ENCODE measurements around the gene LDB2.

LDB2 gene

DNA sequence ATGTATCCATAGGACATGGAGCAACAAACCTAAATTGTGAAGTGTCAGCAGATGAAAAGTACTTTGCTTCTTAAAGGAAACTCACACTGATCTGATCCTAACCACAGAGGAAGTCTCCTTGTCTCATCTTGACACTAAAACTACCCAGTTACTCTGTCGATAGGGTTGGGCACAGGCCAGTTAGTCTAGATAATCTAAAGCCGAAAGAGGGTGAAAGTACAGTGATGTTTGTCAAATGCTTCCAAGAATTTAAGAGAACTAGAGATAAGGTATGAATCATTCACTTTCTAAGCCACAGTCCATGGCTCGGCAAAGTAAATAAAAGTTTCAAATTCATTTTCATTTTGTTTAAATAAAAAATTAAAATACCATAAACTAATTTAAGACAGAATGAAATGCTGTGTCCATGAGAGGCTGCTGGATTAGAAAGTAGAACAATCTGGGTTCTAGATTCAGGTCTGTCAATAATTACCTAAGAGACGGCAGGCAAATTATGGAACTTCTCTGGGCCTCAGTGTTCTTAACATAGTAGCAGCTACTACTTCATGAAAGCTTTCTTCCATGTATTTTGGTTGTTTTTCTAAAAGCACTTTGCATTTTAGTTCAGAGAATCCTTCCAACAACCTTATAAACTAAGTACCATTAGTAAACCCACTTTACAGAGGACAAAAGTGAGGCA lies 176.7 kb downstream of the LDB2 start:
- no peak for DNase-seq (ENCODE audit: low read depth in 2 of 2)

DNA sequence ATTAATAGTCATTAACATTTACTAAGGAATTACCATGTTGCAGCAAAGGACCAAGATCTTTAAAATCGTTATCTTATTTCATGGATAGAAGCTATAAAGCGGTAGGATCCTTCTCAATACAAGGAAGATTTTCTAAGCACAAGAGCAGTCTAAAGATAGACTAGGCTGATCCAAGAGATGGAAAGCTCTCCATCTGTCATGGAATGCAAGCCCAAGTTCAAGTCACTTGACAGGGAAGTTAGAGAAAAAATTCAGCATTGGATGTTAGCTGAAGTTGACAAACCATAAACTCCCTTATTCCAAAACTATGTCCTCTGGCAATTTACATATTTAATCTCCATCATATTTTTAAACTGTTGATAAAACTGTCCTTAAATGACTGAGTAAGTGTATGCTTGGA lies 177.7 kb downstream of the LDB2 start:
- DNase-seq (ENCODE audit: low read depth in 2 of 2): no peak

DNA sequence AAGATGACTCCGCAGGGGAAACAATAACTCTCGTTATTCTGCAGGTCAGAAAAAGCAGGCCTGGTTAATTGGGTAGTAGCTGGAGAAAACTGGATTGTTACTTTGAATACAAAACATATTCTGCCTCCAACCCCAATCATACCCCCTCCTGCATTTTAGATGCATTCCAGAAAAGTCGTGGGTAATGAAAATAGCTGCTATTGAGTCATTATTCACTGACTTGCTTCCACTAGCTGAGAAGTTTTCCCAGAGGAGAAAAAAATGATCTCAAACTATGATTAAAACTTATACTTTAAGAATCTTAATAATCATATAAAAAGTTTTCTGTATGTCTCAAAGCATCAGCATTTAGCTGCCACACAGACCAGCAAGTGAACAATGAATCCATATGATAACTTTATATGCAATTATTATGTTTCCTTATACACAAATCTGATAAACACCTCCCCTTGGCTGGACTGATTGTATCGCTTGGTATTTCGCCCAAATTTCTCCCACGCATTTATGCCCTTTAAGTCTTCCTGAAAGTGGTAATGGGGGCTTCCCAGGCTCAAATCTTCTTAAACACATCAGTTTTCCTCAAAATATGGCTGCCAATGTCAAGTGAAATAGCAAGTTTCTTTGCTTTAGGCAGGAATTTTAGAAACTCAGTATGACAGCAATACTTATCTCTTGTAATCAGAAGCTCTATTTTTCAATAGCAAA lies 181.0 kb downstream of the LDB2 start:
- DNase-seq (ENCODE audit: low read depth in 2 of 2): no peak

DNA sequence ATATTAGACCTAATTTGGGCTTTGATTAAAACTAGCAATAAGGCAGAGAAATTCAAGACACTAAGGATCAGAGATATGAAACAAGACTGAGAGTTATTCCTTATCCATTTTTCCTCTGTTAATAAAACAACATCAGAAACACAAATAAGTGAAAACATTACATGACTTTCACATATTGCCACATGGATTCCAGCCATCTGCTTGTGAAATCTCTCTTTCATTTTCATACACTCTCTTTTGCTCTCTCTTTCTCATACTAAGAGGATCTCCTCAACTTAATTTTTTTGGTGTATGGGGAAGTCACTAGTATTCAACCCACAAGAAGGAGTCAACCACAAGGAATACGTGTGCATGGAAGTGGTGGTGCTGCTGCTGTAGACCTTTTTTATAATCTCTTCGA lies 183.0 kb downstream of the LDB2 start:
- DNase-seq (ENCODE audit: low read depth in 2 of 2): no peak

DNA sequence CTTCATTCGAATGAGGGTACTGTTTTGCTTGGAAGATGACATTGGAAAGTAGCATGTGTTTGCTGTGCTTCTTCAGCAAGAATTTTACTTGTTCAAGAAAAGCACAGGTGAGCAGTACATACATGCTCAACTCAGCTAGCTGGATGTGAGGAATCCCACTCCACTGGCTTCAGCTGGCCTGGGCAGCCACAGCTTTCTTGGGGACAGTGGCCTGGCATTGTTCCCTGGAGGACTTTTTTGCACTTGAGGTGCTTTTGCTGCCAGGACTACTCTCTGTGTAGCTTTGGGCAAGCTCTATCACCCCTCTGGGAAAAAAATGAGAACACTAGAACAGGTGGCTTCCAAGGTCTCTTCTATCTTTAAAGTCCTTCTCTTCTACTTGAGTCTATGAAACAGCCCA lies 184.3 kb downstream of the LDB2 start:
- DNase-seq (ENCODE audit: low read depth in 2 of 2): no peak

DNA sequence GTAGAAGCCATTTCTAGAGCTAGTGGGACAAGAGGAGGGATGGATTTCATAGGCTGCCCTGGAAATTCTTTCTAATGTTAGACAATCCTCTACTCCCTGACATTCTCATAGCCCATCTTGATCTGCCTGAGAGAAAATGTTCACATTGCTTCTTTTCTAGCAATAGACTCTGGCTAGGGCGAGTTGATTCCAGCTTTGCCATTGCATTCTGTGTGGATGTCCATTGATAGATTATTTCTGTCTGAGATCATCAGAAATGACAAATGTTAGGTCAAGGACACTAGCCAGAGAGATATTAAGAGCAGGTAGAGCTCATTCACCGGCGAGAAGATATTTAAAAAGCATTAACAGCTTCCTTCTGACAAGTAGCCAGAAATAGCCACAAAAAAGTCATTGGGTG lies 184.7 kb downstream of the LDB2 start:
- DNase-seq (ENCODE audit: low read depth in 2 of 2): no peak

DNA sequence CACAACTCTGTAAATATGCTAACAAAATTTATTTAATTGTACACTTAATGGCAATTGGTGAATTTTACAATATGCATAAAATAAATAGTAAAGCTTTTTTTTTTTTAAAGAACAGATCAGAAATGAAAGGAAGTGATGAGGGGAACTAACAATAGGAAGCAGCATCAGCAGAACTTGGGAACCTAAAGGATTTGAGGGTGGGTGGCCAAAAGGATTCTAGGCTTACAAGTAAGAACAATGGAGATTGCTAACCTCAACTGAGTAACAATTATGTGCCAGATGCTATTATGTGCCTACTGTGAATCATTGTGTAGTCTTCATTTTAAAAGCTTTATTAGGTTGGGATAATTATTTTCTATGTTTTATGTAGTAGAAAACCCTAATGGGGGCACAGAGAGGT lies 185.2 kb downstream of the LDB2 start:
- no peak for DNase-seq (ENCODE audit: low read depth in 2 of 2)

DNA sequence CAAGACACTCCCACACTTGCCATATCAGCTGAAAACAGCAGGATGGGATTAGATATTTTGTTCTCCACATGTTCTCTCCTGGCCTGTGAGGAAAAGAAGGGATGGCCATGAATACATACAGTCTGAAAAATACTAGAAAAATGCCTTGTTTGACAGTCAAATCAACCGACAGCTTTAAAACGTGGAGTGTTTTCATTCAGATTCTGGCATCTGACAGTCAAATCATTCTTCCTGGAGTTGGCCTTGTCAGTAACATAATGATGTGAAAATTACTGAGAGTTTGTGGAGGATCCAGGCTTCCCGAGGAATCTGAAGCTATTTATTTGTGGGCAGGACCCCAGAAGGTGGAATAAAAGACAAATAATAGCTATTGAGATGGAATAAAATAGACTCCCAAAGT lies 188.2 kb downstream of the LDB2 start:
- no peak for DNase-seq (ENCODE audit: low read depth in 2 of 2)

DNA sequence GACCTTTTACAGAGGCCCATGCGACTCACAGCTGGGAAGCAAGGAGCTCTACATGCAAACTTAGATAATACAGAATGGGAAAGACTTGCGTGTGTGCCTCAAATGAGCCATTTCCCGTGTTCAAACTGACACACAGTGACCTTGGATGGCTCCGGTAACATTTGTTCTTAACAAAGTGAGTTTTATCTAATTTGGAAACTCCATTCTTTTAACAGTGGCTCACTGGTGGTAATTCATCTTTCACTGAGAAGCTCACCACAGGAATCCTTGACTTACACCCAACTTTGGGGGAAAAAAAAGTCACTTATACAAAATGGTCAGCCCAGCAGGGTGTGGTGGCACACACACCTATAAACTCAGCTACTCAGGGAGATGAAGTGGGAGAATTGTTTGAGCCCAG lies 190.6 kb downstream of the LDB2 start:
- DNase-seq (ENCODE audit: low read depth in 2 of 2): no peak

DNA sequence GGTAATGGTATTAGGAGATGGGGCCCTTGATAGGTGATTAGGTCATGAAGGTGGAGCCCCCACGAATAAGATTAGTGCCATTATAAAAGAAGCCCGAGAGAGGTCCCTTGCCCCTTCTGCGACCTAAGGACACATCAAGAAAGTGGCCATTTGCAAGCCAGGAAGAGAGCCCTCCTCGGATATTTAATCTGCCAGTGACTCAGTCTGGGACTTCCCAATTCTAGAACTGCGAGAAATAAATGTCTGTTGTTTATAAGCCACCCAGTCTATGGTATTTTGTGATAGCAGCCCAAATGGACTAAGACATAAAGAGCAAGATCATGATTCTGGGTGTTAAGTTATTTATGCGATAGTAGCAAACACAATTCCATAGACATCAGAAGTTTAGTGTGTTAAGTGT lies 192.2 kb downstream of the LDB2 start:
- no peak for DNase-seq (ENCODE audit: low read depth in 2 of 2)

DNA sequence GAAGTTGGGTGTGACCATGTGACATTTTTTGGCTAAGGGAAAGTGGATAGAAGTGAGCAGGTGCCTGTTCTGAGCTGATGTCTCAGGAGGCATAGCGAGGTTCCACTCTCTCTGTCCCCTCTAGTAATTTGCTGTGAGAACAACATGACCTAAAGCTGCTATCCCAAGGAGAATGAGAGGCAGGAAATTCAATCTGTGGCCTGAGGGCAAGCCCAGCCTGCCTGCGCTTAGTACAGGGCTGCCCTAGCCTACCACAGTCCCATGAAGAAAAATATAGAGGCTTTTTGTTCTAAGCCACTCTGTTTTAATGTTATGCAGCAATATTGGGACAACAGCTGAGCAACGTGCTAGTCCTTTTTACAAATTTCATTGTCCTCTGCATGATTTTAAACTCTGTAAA lies 193.1 kb downstream of the LDB2 start:
- DNase-seq (ENCODE audit: low read depth in 2 of 2): no peak

DNA sequence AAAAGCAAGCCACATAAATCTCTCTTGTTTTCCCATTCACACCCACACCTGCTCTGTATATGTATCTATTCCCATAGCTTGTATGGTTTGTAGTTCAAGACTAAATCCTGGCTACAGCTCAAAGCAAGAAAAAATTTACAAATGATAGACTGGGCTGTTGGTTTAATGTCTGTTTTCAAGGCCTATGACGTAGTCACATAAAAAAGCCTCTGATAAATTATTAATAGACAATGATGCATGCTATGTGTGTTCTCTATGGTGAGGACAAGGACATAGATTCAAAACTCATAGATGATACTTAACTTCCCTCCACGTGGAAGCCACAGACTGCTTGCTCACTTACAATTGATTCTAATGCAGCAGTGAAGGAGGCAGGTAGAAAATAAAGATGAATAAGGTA lies 194.0 kb downstream of the LDB2 start:
- no peak for DNase-seq (ENCODE audit: low read depth in 2 of 2)

DNA sequence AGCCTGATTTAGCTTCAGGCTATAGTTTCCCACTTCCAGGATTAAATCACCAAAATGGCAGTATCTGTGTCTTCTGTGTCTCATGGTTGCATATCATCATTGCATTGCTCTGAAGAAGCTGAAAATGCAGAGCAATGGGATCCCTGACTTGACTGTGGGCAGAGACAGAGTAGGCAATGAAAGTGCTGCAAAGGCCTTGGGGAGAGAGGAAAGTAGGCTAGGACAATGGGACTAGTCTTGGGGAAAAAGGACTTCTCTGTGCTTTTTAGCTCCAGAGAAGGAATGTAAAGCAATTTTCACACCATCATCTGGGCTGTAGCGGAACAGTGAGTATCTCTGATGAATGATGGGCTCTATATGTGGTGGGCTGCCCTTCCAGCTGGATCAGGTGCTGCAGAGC lies 202.5 kb downstream of the LDB2 start:
- DNase-seq (ENCODE audit: low read depth in 2 of 2): no peak

DNA sequence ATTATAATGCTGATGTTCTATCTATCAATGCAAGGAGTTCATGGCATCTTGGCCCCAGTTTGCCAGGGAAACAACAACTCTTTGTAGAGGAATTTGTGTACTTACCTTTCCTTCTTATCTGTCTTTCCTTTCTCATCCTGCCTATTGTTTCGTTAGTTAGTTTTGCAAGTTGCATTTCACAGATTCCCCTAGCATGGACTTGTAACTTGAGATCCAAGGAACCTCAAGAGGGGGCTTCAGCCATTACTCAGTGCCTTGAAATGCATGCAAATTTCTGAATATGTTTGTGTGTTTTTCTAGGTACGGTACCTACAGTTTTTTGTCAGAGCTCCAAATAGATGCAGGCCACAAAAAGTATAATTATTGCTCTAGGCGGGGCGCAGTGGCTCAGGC lies 203.6 kb downstream of the LDB2 start:
- DNase-seq (ENCODE audit: low read depth in 2 of 2): no peak

DNA sequence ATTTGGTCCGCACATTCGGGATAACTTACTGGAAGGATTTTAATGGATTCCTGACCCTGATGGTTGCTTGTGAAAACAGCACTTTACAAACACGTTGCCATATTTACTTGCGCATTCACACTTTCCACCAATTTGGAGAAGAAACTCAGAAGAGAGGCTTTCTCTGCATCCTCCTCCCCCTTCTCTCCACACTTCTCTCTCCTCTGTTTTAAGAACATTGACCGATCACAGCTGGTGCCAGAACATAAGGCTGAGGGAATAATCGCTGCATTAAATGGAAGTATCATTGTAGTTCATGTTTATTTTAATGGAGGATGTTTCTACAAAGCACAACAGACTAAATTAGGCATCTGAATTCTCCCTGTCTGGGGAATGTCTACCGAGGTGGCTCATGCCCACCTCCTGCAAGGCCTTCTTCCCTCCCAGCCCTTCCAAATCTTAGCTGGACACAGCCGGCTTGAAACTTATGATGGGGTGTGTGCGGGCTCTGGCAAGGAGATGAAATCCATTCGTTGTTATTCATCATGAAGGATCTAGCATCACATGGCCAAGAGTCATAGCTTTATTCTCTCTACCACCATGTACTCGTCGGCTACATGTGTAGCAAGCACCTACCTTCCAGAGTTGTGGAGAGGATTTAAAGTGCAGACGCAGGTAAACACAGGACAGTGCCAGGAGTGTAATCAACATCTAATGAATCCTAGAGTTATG lies 204.1 kb downstream of the LDB2 start:
- DNase-seq (ENCODE audit: low read depth in 2 of 2): no peak

DNA sequence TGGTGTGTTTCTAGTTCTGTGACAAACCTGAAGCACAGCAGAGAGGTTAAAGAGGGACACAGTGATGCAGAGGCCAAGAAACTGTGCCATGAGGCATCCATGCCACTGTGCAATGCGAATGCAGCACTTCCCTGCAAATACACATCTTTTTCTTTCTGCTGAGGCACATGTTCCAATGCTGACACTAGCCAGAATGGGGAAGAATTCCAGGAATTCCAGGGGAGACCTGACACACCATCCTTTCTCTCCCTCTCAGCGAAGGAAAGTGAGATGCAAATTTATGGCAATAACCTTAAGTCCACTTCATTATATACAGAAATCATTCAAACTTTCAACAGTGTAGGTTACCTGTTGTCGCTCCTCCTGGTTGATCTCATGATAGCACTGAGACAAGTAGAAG lies 204.8 kb downstream of the LDB2 start:
- no peak for DNase-seq (ENCODE audit: low read depth in 2 of 2)

DNA sequence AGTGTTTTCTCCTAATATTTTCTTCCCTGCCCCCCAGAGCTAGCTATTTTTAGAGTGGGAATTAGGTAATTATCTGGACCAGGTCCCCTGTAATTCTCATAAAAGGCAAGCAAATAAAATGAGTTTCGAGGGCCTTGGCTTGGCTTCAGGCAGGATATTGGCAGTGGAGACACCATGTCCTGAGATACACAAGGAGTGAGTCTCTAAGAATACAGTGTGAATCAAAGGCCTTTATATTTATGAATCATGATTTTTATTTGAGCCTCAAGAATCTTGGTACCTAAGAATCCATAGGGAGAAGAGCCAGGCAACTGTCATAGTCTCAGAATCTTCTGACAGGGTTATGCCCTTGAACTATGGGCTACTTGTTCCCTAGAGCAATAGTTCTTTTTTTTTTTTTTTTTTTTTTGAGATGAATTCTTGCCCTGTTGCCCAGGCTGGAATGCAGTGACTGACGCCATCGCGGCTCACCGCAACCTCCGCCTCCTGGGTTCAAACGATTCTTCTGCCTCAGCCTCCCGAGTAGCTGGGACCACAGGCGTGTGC lies 205.4 kb downstream of the LDB2 start:
- DNase-seq (ENCODE audit: low read depth in 2 of 2): no peak

DNA sequence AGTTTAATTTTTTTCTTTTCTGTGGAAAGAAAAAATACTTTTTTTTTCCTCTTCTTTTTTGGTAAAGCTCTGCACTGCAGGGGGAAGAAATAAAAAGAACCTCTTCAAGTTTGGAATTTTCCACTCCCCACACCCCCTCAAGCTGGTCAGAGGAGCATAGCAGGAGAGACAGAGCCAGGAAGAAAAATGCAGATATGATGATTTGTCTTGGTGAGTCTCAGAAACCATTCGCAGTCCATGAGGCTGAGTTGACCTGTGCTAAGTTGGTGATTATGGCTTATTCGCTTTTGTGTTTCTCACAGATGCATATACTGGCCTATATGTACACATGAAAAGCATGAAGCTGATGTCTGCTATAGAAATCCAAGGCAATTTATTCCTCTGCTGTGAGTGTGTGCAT lies 205.9 kb downstream of the LDB2 start:
- no peak for DNase-seq (ENCODE audit: low read depth in 2 of 2)

DNA sequence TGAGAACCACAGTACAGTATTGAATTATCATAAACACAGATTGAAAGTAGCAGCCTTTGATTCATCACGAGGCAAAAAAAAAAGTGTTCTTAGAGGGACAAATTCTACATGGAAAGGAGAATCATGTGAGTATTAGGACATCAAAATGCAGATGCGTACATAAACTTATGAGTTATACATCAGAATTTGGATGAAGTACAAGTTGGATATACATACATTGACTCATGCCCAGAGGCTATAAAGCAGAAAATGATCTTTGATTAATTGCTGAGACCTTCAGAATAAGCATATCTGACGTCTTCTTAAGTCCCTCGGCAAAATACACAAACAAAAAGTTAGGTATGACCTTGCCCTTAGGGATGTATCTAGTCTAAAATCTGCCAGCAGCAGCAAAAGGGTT lies 206.4 kb downstream of the LDB2 start:
- DNase-seq (ENCODE audit: low read depth in 2 of 2): no peak

DNA sequence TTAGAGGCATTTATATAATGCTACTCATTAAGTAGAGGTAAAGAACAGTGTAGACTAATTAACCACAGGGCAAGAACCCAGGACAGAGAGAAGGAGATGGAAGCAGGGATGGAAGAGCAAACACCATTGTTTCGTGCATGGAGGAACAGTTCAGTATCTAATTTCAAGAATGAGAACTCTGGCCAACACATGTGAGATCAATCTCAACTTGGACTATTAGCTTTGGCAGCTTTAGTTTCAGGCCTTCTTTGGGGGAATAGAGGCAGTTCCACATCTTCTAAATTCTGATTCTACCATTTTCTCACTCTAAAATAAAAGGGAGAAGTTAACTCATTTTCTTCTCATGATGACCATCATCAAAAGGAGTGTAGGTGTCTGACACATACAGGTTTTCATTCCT lies 207.0 kb downstream of the LDB2 start:
- no peak for DNase-seq (ENCODE audit: low read depth in 2 of 2)

DNA sequence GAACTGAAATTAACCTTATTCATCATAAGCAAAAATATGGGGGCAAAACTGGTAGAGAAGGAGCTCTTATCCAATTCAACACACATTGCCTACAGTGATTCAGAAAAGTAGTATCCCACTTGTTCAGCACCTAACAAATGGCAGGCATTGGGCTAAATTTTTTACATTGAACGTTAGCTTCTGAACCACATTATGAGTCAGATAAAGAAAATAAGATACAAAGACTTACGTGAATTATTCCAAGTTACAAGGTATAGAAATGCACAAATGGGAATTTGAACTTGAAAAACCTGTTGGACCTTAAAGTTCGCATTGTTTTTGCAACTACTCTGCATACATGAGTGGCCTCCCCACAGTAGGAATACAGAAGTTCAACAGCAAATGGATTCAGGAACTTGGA lies 210.6 kb downstream of the LDB2 start:
- no peak for DNase-seq (ENCODE audit: low read depth in 2 of 2)

DNA sequence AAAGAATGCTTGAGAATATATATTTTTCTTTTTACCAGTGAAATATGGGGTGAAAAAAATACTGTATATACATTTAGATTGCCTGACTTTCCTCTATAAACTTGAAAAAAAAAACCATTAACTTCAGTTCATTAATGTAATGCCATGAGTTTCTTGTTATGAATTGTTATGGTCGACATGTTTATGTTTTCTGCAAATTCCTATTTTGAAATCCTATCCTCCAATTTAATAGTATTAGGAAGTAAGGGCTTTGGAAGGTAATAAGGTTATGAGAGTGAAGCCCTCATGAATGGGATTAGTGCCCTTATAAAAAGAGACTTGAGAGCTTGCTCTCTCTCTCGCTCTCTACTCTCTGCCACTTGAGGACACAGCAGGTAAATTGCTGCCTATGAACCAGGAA lies 211.4 kb downstream of the LDB2 start:
- DNase-seq (ENCODE audit: low read depth in 2 of 2): no peak

DNA sequence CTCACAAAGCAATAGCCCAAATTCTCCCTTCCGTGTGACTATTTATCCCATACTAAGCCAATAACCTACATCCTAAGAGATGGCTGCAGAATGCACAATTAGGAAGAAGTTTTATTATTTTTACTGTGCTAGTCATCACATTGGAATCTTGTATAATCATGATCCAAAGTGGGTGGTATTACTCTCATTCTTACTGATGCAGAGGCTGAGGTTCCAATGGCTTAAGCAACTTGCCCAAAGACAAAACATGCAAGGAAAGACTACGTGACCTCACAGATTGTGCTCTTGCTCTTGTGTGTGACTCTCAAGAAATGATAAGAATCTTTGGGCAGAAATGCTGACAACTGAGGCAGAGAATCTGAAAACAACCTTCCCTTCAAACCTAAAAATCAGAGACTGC lies 212.2 kb downstream of the LDB2 start:
- DNase-seq (ENCODE audit: low read depth in 2 of 2): no peak

Data from stimulated activated CD4-positive, alpha-beta T cell treated with anti-CD3 and anti-CD28 coated beads, Interleukin-4, amount 100 ng/mL, for 48 hours (primary cell).